ENCODE data around the gene MLST8.

Gene MLST8

DNA sequence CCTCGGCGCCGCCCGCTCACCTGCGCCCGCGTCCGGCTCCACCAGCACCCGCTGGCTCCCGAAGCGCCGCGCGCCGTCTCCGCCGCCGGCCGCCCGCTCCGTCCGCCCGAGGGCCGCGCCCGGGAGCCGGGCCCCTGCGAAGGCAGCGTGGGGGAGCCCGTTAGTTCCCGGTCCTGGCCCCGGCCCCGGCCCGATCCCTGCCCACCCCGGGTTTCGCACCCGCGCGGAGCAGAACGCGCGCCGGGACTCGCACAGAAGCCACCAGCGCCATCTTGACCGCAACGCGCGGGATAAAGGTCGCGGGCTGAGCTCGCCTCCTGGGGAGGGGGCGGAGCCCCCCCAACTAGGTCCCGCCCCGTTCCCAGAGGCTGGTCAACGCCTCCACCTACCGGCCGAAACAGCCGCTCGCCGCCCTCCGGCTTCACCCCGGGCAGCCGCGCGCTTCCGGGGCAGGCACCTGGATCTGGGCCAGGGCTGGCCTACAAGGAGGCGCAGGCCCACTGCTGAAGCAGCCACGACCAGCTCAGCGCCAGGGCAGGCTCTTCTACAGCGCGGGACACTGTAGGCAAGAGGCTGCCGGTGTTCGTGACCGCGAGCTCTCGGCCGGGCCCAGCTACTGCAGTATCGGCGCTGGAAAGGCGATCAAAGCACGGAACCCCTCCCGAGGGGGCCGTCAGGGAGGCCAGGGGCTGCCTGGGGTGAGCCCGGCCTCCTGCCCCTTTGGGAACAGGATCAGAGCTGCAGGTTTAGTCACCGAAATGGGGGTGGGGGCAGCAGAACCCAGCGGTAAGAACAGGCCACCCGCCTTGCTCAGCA lies 46.2 kb downstream of the MLST8 start, which contains the start of gene ECI1 (continued):
- peak; percentile 12; the same call in 1 of the 2 replicates for TF ChIP-seq ZNF18 (tag by site-specific recombination; IDR thresholded peaks at IDR 0.05)
- TF ChIP-seq ZNF707 (tag by site-specific recombination; IDR thresholded peaks at IDR 0.05): no peak
- TF ChIP-seq, protein P1, sequence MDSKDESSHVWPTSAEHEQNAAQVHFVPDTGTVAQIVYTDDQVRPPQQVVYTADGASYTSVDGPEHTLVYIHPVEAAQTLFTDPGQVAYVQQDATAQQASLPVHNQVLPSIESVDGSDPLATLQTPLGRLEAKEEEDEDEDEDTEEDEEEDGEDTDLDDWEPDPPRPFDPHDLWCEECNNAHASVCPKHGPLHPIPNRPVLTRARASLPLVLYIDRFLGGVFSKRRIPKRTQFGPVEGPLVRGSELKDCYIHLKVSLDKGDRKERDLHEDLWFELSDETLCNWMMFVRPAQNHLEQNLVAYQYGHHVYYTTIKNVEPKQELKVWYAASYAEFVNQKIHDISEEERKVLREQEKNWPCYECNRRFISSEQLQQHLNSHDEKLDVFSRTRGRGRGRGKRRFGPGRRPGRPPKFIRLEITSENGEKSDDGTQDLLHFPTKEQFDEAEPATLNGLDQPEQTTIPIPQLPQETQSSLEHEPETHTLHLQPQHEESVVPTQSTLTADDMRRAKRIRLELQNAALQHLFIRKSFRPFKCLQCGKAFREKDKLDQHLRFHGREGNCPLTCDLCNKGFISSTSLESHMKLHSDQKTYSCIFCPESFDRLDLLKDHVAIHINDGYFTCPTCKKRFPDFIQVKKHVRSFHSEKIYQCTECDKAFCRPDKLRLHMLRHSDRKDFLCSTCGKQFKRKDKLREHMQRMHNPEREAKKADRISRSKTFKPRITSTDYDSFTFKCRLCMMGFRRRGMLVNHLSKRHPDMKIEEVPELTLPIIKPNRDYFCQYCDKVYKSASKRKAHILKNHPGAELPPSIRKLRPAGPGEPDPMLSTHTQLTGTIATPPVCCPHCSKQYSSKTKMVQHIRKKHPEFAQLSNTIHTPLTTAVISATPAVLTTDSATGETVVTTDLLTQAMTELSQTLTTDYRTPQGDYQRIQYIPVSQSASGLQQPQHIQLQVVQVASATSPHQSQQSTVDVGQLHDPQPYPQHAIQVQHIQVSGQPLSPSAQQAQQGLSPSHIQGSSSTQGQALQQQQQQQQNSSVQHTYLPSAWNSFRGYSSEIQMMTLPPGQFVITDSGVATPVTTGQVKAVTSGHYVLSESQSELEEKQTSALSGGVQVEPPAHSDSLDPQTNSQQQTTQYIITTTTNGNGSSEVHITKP (tag by site-specific recombination; IDR thresholded peaks at IDR 0.05): peak; percentile 72
- TF ChIP-seq SCRT2 (tag by site-specific recombination; IDR thresholded peaks at IDR 0.05): no peak
- no peak for TF ChIP-seq ZNF776 (tag by site-specific recombination; IDR thresholded peaks at IDR 0.05; ENCODE audit: borderline replicate concordance)
- peak; percentile 64 for TF ChIP-seq ZFHX2 (tag by site-specific recombination; conservative IDR thresholded peaks at IDR 0.05)
- TF ChIP-seq ZNF837 (tag by site-specific recombination; IDR thresholded peaks at IDR 0.05): peak; percentile 92; the same call in 1 of the 2 replicates
- TF ChIP-seq ZNF280C (tag by site-specific recombination; IDR thresholded peaks at IDR 0.05): no peak
- TF ChIP-seq ZFP41 (tag by site-specific recombination; IDR thresholded peaks at IDR 0.05; ENCODE audit: borderline replicate concordance): no peak
- TF ChIP-seq ZNF596 (tag by site-specific recombination; IDR thresholded peaks at IDR 0.05): peak; percentile 44; the same call in 1 of the 2 replicates
- TF ChIP-seq ZNF16 (tag by site-specific recombination; IDR thresholded peaks at IDR 0.05; ENCODE audit: low read depth): no peak
- TF ChIP-seq ZFP3 (tag by site-specific recombination; IDR thresholded peaks at IDR 0.05; ENCODE audit: low read depth): no peak
- TF ChIP-seq ZNF654 (tag by site-specific recombination; IDR thresholded peaks at IDR 0.05; ENCODE audit: low read depth): peak; percentile 55
- TF ChIP-seq ZNF658 (tag by site-specific recombination; IDR thresholded peaks at IDR 0.05): no peak
- no peak for TF ChIP-seq ZNF624 (tag by site-specific recombination; IDR thresholded peaks at IDR 0.05)
- no peak; the same call in 1 of the 2 replicates for TF ChIP-seq ZNF626 (tag by site-specific recombination; IDR thresholded peaks at IDR 0.05)
- TF ChIP-seq ZNF423 (tag by site-specific recombination; IDR thresholded peaks at IDR 0.05): no peak
- TF ChIP-seq RBAK (tag by site-specific recombination; IDR thresholded peaks at IDR 0.05): no peak
- TF ChIP-seq ZNF473 (tag by site-specific recombination; IDR thresholded peaks at IDR 0.05): no peak
- no peak for TF ChIP-seq TCF7L2 (IDR thresholded peaks at IDR 0.05; ENCODE audit: borderline replicate concordance, low read depth, low read length)
- no peak for TF ChIP-seq ZNF521 (tag by site-specific recombination; IDR thresholded peaks at IDR 0.05)
- no peak for TF ChIP-seq ZNF544 (tag by site-specific recombination; IDR thresholded peaks at IDR 0.05)
- no peak for TF ChIP-seq GFI1B (tag by site-specific recombination; IDR thresholded peaks at IDR 0.05)
- TF ChIP-seq ZNF202 (tag by site-specific recombination; IDR thresholded peaks at IDR 0.05; ENCODE audit: borderline replicate concordance): no peak
- TF ChIP-seq ZNF664 (tag by site-specific recombination; IDR thresholded peaks at IDR 0.05): no peak
- TF ChIP-seq ZNF23 (tag by site-specific recombination; IDR thresholded peaks at IDR 0.05; ENCODE audit: borderline replicate concordance): no peak
- no peak for TF ChIP-seq ZNF19 (tag by site-specific recombination; IDR thresholded peaks at IDR 0.05; ENCODE audit: low read depth)
- no peak for TF ChIP-seq ZSCAN16 (tag by site-specific recombination; IDR thresholded peaks at IDR 0.05)
- no peak for TF ChIP-seq ZNF140 (tag by site-specific recombination; IDR thresholded peaks at IDR 0.05)
- 0 out of 2 replicates have a peak, but pooled peaks have one; percentile 52 for TF ChIP-seq ZNF677 (tag by site-specific recombination; IDR thresholded peaks at IDR 0.05)
- TF ChIP-seq MZF1 (tag by site-specific recombination; IDR thresholded peaks at IDR 0.05; ENCODE audit: borderline replicate concordance): no peak
- peak; percentile 88 for TF ChIP-seq ZBTB7A (tag by site-specific recombination; IDR thresholded peaks at IDR 0.05; ENCODE audit: low read depth)
- peak; percentile 94; the same call in 1 of the 2 replicates for TF ChIP-seq KLF16 (tag by site-specific recombination; IDR thresholded peaks at IDR 0.05)

All from HEK293 (cell line).